Activated T-cell treated with anti-CD3 and anti-CD28 coated beads for 24 hours (primary cell): ENCODE measurements around the gene FHIT.
A peak's percentile ranks its signal among the peaks of the same experiment; 100 is the strongest.

Experiments
- DNase-seq: peaks from one replicate; pipeline ENCODE4 v3.0.0-alpha.2; 2020; ENCODE audit warnings: low read depth

Gene FHIT

GRCh38 chr3:60216462-60217075 is 1034.7 kb downstream of the FHIT start:
- no peak for DNase-seq

- no peak for DNase-seq
Measured at GRCh38 chr3:60215946-60216345, 1035.3 kb downstream of the FHIT start.

- DNase-seq: no peak
Measured at GRCh38 chr3:60207905-60208304, 1043.3 kb downstream of the FHIT start.

GRCh38 chr3:60206206-60206605 is 1045.0 kb downstream of the FHIT start:
- no peak for DNase-seq

- DNase-seq: no peak
Measured at GRCh38 chr3:60202052-60202726, 1049.1 kb downstream of the FHIT start.

- DNase-seq: no peak
Measured at GRCh38 chr3:60199306-60199705, 1051.9 kb downstream of the FHIT start.

GRCh38 chr3:60198179-60198720 is 1053.0 kb downstream of the FHIT start:
- no peak for DNase-seq

GRCh38 chr3:60192297-60193114 is 1058.7 kb downstream of the FHIT start:
- peak; percentile 14 for DNase-seq

GRCh38 chr3:60190073-60190472 is 1061.2 kb downstream of the FHIT start:
- no peak for DNase-seq

- DNase-seq: no peak
Measured at GRCh38 chr3:60189304-60189703, 1061.9 kb downstream of the FHIT start.

- no peak for DNase-seq
Measured at GRCh38 chr3:60188803-60189202, 1062.4 kb downstream of the FHIT start.

GRCh38 chr3:60187343-60187742 is 1063.9 kb downstream of the FHIT start:
- no peak for DNase-seq

- DNase-seq: no peak
Measured at GRCh38 chr3:60186359-60186758, 1064.9 kb downstream of the FHIT start.

GRCh38 chr3:60185161-60185560 is 1066.1 kb downstream of the FHIT start:
- DNase-seq: no peak

- DNase-seq: no peak
Measured at GRCh38 chr3:60182697-60183096, 1068.6 kb downstream of the FHIT start.

- no peak for DNase-seq
Measured at GRCh38 chr3:60178931-60179653, 1072.2 kb downstream of the FHIT start.

- DNase-seq: no peak
Measured at GRCh38 chr3:60177726-60178125, 1073.5 kb downstream of the FHIT start.

- DNase-seq: no peak
Measured at GRCh38 chr3:60176614-60177013, 1074.6 kb downstream of the FHIT start.

- no peak for DNase-seq
Measured at GRCh38 chr3:60175680-60176079, 1075.6 kb downstream of the FHIT start.

GRCh38 chr3:60169755-60170154 is 1081.5 kb downstream of the FHIT start:
- no peak for DNase-seq

GRCh38 chr3:60167186-60167585 is 1084.1 kb downstream of the FHIT start:
- no peak for DNase-seq
